T-cell (primary cell): ENCODE data around the gene KHNYN. TPM values are rescaled to one million over a fixed set of nuclear protein-coding genes. Genes with fewer than 3 reads are reported as not detected.

ENCODE experiments used
- ATAC-seq, 4 experiments: fragments of 200-7000 bp in 3 of 4; fragments of 150-1000 bp in 1 of 4; cut with Tn5 transposase; replicated peaks in 1 of 4; 1 replicate in 3 of 4; 2 replicates in 1 of 4; pipeline ENCODE4 v1.10.0; 2021; ENCODE audit warnings: moderate library complexity in 3 of 4, mild to moderate bottlenecking in 2 of 4, moderate number of reproducible peaks in 1 of 4
- CTCF ChIA-PET, 2 donors: fragments of 300-600 bp; sonication (Branson Sonifier 250); formaldehyde crosslinking; loops; one replicate each; lab custom pipeline; 2022; ENCODE audit warnings: antibody characterized with exemption in 2 of 2; lab: Charles Lee
- POLR2A ChIA-PET, 2 donors: fragments of 300-600 bp; sonication (Branson Sonifier 250); formaldehyde crosslinking; loops; one replicate each; lab custom pipeline; 2022; ENCODE audit warnings: antibody characterized with exemption in 2 of 2; lab: Charles Lee
- DNase-seq, 35 experiments: peaks; one replicate each; pipeline versions ENCODE4 v3.0.0 to v3.0.0-alpha.2; 2013 to 2023
- H3K27ac ChIP-seq: one replicate; pipeline ENCODE4 v1.5.1; 2013; ENCODE audit warnings: low read length
- H3K27me3 ChIP-seq, 2 experiments: replicated peaks in 1 of 2; 1 replicate in 1 of 2; 2 replicates in 1 of 2; pipeline versions ENCODE4 v1.6.1 to v1.7.0; 2013; ENCODE audit warnings: low read length in 1 of 2, mixed read lengths in 1 of 2; ENCODE audit not compliant: control insufficient read depth in 2 of 2, insufficient read depth in 2 of 2; ENCODE audit errors: extremely low read depth in 1 of 2
- H3K36me3 ChIP-seq, 2 donors: 1 replicate in 1 of 2; 2 replicates in 1 of 2; pipeline versions ENCODE4 v1.6.1 to v1.7.0; 2013; ENCODE audit warnings: low read length in 1 of 2; ENCODE audit not compliant: control insufficient read depth in 2 of 2, insufficient read depth in 1 of 2; ENCODE audit errors: extremely low read depth in 1 of 2
- H3K4me1 ChIP-seq, 2 experiments: 1 replicate in 1 of 2; 2 replicates in 1 of 2; pipeline versions ENCODE4 v1.6.1 to v1.7.0; 2013; ENCODE audit warnings: low read length in 2 of 2, mixed read lengths in 1 of 2; ENCODE audit not compliant: insufficient read depth in 2 of 2, control insufficient read depth in 1 of 2; ENCODE audit errors: extremely low read depth in 1 of 2
- H3K4me3 ChIP-seq, 2 donors: 1 replicate in 1 of 2; 2 replicates in 1 of 2; pipeline versions ENCODE4 v1.5.1 to v1.7.0; 2013; ENCODE audit warnings: mild to moderate bottlenecking in 2 of 2, low read length in 1 of 2, moderate library complexity in 1 of 2; ENCODE audit not compliant: control insufficient read depth in 1 of 2; ENCODE audit errors: extremely low read depth in 1 of 2
- H3K9me3 ChIP-seq: 2 replicates; pipeline ENCODE4 v1.7.0; 2013
- H3K27ac Mint-ChIP-seq, 2 donors: one replicate each; pipeline ENCODE4 v1.8.0; 2020 to 2021; ENCODE audit warnings: mild to moderate bottlenecking in 2 of 2, mixed read lengths in 2 of 2
- H3K27me3 Mint-ChIP-seq, 2 donors: one replicate each; pipeline ENCODE4 v1.8.0; 2021 to 2022; ENCODE audit warnings: mixed read lengths in 2 of 2
- H3K36me3 Mint-ChIP-seq: one replicate; pipeline ENCODE4 v1.8.0; 2021; ENCODE audit warnings: mixed read lengths
- H3K4me1 Mint-ChIP-seq, 3 donors: one replicate each; pipeline ENCODE4 v1.8.0; 2020 to 2022; ENCODE audit warnings: mixed read lengths in 3 of 3, mild to moderate bottlenecking in 1 of 3
- H3K4me3 Mint-ChIP-seq, 3 donors: one replicate each; pipeline ENCODE4 v1.8.0; 2020 to 2022; ENCODE audit warnings: mild to moderate bottlenecking in 3 of 3, mixed read lengths in 3 of 3, moderate library complexity in 3 of 3
- H3K9me3 Mint-ChIP-seq, 3 donors: one replicate each; pipeline ENCODE4 v1.8.0; 2020 to 2022; ENCODE audit warnings: mixed read lengths in 3 of 3
- WGBS: methylation state at CpG from one replicate; pipeline ENCODE4 v1.1.5; 2013; ENCODE audit warnings: missing lambda C conversion rate; ENCODE audit not compliant: insufficient coverage; 5-methylcytosine and 5-hydroxymethylcytosine counted together
- total RNA-seq, 35 experiments: library from RNA in 6 of 35; stranded (reverse) in 6 of 35; fragments of 120-200 nt in 1 of 35; gene quantifications; one replicate each; pipeline versions ENCODE4 v1.2.1 to v1.2.4 and lab custom pipeline; 2013 to 2026

Gene KHNYN
- total RNA-seq (100 to 1,000 TPM; 126 to 166 (median 146) TPM), total RNA-seq (lab: John Stamatoyannopoulos, UW) (120 to 404 (median 248) reads per million in 29 experiments)
- 84.1 TPM for total RNA-seq (2013)

DNA sequence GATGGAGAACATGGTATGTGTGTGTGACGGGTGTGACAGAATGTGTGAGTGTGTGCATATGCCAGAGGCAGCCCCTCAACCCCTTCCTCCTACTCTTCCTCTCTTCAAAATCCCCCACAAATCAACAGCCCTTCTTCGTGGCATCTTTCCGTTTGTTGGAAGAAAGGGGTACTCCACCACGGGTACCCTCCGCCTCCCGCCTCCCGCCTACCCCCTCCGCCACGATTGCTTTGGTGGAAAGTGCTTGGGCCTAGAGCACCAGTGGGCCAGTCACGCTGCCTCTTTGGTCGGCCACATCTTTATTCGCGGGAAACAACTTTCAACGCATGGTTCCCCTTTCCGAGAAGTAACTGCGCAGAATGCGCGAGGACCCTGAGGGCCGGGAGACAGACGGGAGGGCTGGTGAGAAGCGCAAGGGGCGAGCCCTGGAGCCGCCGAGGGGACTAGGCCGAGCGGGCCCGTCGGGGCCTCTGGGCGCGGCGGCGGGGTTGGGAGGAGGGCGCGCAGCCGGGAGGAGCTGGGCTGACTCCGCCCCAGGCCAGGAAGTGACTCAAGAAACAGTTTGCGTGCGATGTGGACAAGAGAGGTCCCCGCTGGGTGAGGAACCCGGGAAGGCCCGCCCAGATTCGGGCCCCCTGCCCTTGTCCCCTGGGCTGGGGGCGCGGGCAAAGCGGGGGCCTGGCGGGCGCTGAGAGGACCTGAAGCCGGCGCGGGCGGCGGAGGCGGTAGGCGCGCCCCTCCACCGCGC is at the start of gene KHNYN, which contains the start of gene CBLN3:
Gene KHNYN, plus strand, starts transcription at position 560 of the 748 bp plus-strand sequence. CDS start 777 bp downstream, outside the sequence.
Gene CBLN3, minus strand, starts transcription at position 274 of the 748 bp plus-strand sequence. CDS start 614 bp downstream, outside the sequence.
- WGBS = under 1% methylated on average over 49 of the region's 57 CpGs
- Histone ChIP-seq H3K4me1 (peaks cover 33 to 58% of the 10 kb centered on the region in 2 experiments), H3K27me3 (no peaks in the 10 kb centered on the region), H3K9me3 (no peaks in the 10 kb centered on the region), H3K27ac (peak within 1 kb of the TSS; percentile 98), H3K4me3 (peak within 1 kb of the TSS; percentile 83 to 86), H3K36me3 (peaks cover 12 to 32% of the 10 kb centered on the region in 2 donors)
- ChIA-PET POLR2A (interaction anchor here (0.6 to 3.0 kb wide), 5 partner anchors 12 to 296 kb away, joined by 5 to 27 read pairs (median 8); partner anchors contain the start of genes SDR39U1 (in 2 of the 2), RABGGTA (in 1 of the 2) and TINF2 (in 1 of the 2)), CTCF (interaction anchor here in 1 of 2 donors (0.6 to 3.3 kb wide), 7 partner anchors 12 to 1403 kb away, joined by 3 to 66 read pairs (median 6); partner anchors contain the start of genes CIDEB, SDR39U1 and TINF2)
- Mint-ChIP-seq H3K36me3 (peaks cover 21% of the 10 kb centered on the region), H3K27ac (peak within 1 kb of the TSS; percentile 98 to 99), H3K27me3 (no peaks in the 10 kb centered on the region), H3K4me3 (peak within 1 kb of the TSS; percentile 82 to 93 (median 88)), H3K4me1 (peaks cover 52 to 68% (median 66%) of the 10 kb centered on the region in 3 donors), H3K9me3 (no peaks in the 10 kb centered on the region)
- ATAC-seq (peak; percentile 86 to 89 (median 88)), DNase-seq (peak; percentile 75 to 93 (median 84))

DNA sequence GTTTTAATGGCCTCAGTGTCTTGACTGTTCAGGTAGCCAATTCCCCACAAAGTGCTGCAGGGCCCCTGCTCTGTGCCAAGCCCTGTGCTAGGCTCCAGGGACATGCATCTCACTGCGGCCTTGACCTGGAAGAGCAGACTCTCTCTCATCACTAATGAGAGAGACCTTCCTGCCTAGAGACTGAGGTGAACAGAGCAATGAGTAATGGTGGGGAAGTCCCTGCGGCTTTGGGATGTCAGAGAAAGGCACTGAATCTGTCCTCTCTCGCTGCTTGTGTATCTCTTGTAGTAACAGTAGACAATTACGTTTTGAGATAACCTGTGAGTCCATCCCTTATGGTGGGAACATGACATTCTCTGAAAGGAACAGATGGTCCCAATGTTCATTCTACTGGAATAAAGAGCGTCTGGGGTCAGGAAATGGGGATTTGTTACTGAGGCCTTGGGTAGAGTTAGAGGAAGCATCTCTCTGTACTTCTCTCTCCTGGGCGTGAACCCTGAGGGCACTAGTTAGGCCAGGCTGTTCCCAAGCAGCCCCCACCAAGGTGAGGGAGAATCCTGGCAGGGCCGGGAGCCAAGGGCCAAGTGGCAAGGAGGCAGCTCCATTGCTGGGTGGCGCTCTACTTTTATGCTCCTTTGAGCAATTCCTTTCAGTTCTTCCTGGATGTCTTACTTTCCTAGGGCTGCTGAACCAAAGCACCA is 48.2 kb upstream of the KHNYN start:
- DNase-seq (no peak), ATAC-seq (no peak)
- CTCF ChIA-PET = interaction anchor here in 1 of 2 donors (0.7 kb wide), 1 partner anchor 373 kb away, joined by 4 read pairs; no protein-coding TSS in a partner anchor
- Mint-ChIP-seq H3K27ac (no peak overlapping the region), H3K9me3 (no peaks in the 10 kb centered on the region), H3K4me3 (no peak overlapping the region), H3K36me3 (no peaks in the 10 kb centered on the region), H3K4me1 (no peaks in the 10 kb centered on the region), H3K27me3 (peaks cover 7% of the 10 kb centered on the region in 2 donors)
- POLR2A ChIA-PET = no interaction called here
- Histone ChIP-seq H3K4me1 (no peaks in the 10 kb centered on the region), H3K27ac (no peak overlapping the region), H3K9me3 (no peaks in the 10 kb centered on the region), H3K36me3 (no peaks in the 10 kb centered on the region), H3K4me3 (no peak overlapping the region), H3K27me3 (peaks cover 0 to 19% of the 10 kb centered on the region in 2 experiments)
- WGBS = 86% methylated on average over 7 of the region's 8 CpGs

DNA sequence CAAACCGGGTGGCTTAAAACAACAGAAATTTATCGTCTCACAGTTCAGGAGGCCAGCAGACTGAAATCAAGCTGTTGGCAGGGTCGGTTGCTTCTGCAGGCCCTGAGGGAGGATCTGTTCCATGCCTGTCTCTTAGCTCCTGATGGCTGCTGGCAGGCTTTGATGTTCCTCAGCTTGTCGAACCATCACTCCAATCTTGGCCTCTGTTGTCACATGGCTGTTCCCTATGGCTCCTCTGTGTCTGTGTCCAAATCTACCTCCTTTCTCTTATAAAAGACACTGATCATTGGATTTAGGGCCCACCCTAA is 47.7 kb upstream of the KHNYN start:
- H3K27me3 ChIP-seq = peaks cover 0 to 16% of the 10 kb centered on the region in 2 experiments
- H3K4me3 ChIP-seq = no peak overlapping the region
- H3K27ac Mint-ChIP-seq = no peak overlapping the region
- no peak overlapping the region for H3K4me3 Mint-ChIP-seq
- H3K36me3 ChIP-seq = no peaks in the 10 kb centered on the region
- H3K36me3 Mint-ChIP-seq = no peaks in the 10 kb centered on the region
- CTCF ChIA-PET = interaction anchor here in 1 of 2 donors (0.7 kb wide), 1 partner anchor 373 kb away, joined by 4 read pairs; no protein-coding TSS in a partner anchor
- POLR2A ChIA-PET = no interaction called here
- H3K9me3 ChIP-seq = no peaks in the 10 kb centered on the region
- no peak overlapping the region for H3K27ac ChIP-seq
- H3K4me1 Mint-ChIP-seq = no peaks in the 10 kb centered on the region
- H3K4me1 ChIP-seq = no peaks in the 10 kb centered on the region
- DNase-seq (no peak), ATAC-seq (no peak)
- 83% methylated on average over 3 of the region's 4 CpGs for WGBS
- peaks cover 7 to 11% of the 10 kb centered on the region in 2 donors for H3K27me3 Mint-ChIP-seq
- no peaks in the 10 kb centered on the region for H3K9me3 Mint-ChIP-seq

DNA sequence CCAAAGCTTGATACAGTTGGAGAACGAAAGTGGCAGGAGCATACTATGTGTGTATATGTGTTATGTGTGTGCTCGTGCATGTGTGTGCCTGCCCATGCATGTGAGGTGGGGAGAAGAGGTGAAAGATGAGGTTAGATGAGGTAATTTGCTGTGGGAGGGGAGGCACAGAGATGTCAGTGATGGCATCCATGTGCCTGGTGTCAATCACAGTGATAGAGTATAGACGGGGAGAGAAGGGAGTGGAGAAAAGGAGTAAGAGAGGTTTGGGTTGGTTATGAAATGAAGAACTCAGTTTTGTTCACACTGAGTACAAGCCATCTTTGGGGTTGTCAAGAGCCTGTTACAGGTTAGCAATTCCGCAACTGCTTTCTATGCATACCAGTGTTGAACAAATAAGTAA is 45.6 kb upstream of the KHNYN start:
- H3K4me3 ChIP-seq = no peak overlapping the region
- H3K27ac ChIP-seq = no peak overlapping the region
- no peaks in the 10 kb centered on the region for H3K4me1 ChIP-seq
- H3K36me3 ChIP-seq = no peaks in the 10 kb centered on the region
- peaks cover 6 to 11% of the 10 kb centered on the region in 2 donors for H3K27me3 Mint-ChIP-seq
- 86% methylated on average over 3 of the region's 4 CpGs for WGBS
- H3K36me3 Mint-ChIP-seq = no peaks in the 10 kb centered on the region
- no peaks in the 10 kb centered on the region for H3K9me3 ChIP-seq
- DNase-seq (no peak), ATAC-seq (no peak)
- no peak overlapping the region for H3K27ac Mint-ChIP-seq
- POLR2A ChIA-PET = no interaction called here
- CTCF ChIA-PET = no interaction called here
- no peak overlapping the region for H3K4me3 Mint-ChIP-seq
- no peaks in the 10 kb centered on the region for H3K4me1 Mint-ChIP-seq
- H3K9me3 Mint-ChIP-seq = no peaks in the 10 kb centered on the region
- H3K27me3 ChIP-seq = peaks cover 0 to 9% of the 10 kb centered on the region in 2 experiments

DNA sequence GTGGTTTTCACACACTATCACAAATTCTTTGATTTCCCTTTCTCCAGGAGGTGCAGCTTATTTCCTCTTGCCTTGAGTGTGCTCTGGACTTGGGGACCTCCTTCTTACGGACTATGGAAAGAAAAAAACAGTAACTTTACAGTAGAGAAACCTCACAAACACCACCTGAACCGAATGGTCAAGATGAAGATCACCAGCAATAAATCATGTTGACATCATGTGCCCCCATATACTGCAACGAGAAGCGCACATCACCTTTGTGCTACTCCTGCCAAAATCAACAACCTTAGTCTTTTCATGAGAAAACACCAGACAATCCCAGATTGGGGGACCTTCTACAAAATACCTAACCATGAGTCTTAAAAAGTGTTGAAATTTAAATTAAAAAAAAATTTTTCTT is 44.2 kb upstream of the KHNYN start:
- DNase-seq = no peak
- H3K4me1 Mint-ChIP-seq = no peaks in the 10 kb centered on the region
- H3K4me3 Mint-ChIP-seq = no peak overlapping the region
- H3K27ac ChIP-seq = no peak overlapping the region
- H3K4me1 ChIP-seq = no peaks in the 10 kb centered on the region
- H3K36me3 ChIP-seq = no peaks in the 10 kb centered on the region
- ChIA-PET POLR2A (no interaction called here), CTCF (interaction anchor here in 1 of 2 donors (0.6 to 0.7 kb wide), 2 partner anchors 221 to 226 kb away, joined by 3 to 4 read pairs; no protein-coding TSS in a partner anchor)
- H3K27ac Mint-ChIP-seq = no peak overlapping the region
- no peak for ATAC-seq
- H3K27me3 Mint-ChIP-seq = peaks cover 11 to 12% of the 10 kb centered on the region in 2 donors
- no peak overlapping the region for H3K4me3 ChIP-seq
- no peaks in the 10 kb centered on the region for H3K9me3 Mint-ChIP-seq
- WGBS = 86% methylated on average over 1 of the region's 4 CpGs
- peaks cover 0 to 14% of the 10 kb centered on the region in 2 experiments for H3K27me3 ChIP-seq
- no peaks in the 10 kb centered on the region for H3K9me3 ChIP-seq
- no peaks in the 10 kb centered on the region for H3K36me3 Mint-ChIP-seq

DNA sequence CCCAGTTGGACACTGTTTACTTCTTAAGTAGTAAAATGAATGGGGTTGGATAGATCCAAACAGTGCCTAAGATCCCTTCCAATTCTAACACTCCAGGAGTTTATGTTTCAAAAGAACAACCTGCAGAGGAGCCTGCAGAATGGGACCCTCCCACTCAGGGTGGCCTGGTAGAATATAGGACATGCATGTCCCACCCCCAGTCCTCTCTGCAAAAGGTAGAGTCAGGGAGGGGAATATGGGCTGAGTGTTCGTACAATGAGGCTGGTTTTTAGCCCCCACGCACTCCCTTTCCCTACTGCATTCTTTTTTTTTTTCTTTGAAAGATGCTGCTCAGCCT is 42.8 kb upstream of the KHNYN start:
- POLR2A ChIA-PET = no interaction called here
- DNase-seq (no peak), ATAC-seq (no peak)
- Mint-ChIP-seq H3K36me3 (no peaks in the 10 kb centered on the region), H3K9me3 (no peaks in the 10 kb centered on the region), H3K27ac (no peak overlapping the region), H3K27me3 (peaks cover 11 to 22% of the 10 kb centered on the region in 2 donors), H3K4me1 (no peaks in the 10 kb centered on the region), H3K4me3 (no peak overlapping the region)
- no CpG with 5 or more reads among the region's 2 CpGs for WGBS
- no peaks in the 10 kb centered on the region for H3K36me3 ChIP-seq
- H3K27me3 ChIP-seq = peaks cover 0 to 21% of the 10 kb centered on the region in 2 experiments
- no peaks in the 10 kb centered on the region for H3K9me3 ChIP-seq
- no peaks in the 10 kb centered on the region for H3K4me1 ChIP-seq
- H3K4me3 ChIP-seq = no peak overlapping the region
- CTCF ChIA-PET = interaction anchor here in 1 of 2 donors (0.7 kb wide), 1 partner anchor 75 kb away, joined by 3 read pairs; no protein-coding TSS in a partner anchor
- no peak overlapping the region for H3K27ac ChIP-seq
